LNCAP (cell line): ENCODE results near the gene B9D2.

Experiments used
- TF ChIP-seq, protein P1 (sequence below): fragments of 450-650 bp; IDR thresholded peaks from 2 replicates; pipeline ENCODE4 v1.5.1; 2017; ENCODE audit warnings: mild to moderate bottlenecking

The B9D2 gene

DNA sequence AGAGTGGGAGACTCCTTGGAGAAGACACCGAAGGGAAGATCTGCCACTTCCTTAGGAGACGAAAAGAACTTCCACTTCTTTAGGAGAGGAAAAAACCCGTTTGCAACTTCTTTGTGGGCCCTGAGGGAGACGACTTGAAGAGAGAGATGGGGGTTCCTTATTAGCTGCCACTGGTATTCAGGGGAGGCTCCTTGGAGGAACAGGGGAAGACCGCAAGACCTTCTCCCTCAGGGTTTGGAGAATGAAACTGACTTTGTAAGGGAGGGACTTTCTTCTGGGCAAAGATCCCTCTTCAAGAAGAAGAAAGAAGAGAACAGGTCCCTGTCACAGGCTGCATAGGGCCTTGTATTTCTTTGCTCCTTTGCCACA, 34.1 kb upstream of the B9D2 start:
- TF ChIP-seq, protein P1, sequence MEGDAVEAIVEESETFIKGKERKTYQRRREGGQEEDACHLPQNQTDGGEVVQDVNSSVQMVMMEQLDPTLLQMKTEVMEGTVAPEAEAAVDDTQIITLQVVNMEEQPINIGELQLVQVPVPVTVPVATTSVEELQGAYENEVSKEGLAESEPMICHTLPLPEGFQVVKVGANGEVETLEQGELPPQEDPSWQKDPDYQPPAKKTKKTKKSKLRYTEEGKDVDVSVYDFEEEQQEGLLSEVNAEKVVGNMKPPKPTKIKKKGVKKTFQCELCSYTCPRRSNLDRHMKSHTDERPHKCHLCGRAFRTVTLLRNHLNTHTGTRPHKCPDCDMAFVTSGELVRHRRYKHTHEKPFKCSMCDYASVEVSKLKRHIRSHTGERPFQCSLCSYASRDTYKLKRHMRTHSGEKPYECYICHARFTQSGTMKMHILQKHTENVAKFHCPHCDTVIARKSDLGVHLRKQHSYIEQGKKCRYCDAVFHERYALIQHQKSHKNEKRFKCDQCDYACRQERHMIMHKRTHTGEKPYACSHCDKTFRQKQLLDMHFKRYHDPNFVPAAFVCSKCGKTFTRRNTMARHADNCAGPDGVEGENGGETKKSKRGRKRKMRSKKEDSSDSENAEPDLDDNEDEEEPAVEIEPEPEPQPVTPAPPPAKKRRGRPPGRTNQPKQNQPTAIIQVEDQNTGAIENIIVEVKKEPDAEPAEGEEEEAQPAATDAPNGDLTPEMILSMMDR: no peak

DNA sequence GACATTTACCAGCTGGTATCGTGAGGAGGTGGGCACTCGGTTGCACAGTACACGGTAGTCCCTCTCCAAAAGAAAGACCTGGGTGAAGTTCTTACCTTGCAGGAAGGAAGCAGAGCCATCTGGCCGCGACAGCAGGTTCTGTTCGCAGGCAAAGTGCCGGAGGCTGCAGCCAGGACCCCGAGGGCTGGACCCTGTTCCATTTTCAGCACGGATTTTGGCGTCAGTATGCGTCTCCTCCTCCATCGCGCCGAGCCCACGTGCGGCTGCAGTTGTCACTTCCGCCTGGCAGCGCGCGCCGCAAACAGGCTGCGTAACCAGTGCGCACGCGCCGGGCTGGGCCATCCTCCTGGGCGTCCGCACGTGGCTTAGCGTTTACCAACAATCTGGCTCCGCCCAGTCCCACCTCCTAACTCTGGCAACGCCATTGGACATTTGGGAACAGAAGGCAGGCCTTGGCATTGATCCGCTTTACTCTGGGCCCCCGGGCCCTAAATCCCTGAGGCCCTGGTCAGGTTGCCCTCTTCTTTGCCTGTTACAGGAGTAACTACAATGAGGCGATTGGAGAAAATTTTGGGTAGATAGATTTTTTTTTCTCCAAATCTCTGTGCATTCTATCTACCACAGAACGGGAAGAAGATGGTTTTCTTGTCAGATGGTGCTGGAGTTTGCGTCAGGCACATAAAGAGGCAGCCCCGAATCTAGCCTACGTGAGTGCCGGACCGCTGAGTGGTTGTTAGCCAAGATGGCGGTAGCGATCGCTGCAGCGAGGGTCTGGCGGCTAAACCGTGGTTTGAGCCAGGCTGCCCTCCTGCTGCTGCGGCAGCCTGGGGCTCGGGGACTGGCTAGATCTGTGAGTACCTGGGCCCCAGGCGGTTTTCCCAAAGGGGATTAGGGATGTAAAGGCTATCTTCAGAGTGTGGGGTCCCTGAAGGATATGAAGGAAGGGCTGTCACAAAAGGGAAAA, 33.4 kb upstream of the B9D2 start, which contains the start of the genes BCKDHA and EXOSC5:
BCKDHA (plus strand) TSS at position 733 of the 964 bp plus-strand sequence; CDS start at position 743, 10 bp downstream.
EXOSC5 (minus strand) TSS at position 274 of the 964 bp plus-strand sequence; CDS start at position 243, 31 bp downstream.
- TF ChIP-seq, protein P1: no peak

DNA sequence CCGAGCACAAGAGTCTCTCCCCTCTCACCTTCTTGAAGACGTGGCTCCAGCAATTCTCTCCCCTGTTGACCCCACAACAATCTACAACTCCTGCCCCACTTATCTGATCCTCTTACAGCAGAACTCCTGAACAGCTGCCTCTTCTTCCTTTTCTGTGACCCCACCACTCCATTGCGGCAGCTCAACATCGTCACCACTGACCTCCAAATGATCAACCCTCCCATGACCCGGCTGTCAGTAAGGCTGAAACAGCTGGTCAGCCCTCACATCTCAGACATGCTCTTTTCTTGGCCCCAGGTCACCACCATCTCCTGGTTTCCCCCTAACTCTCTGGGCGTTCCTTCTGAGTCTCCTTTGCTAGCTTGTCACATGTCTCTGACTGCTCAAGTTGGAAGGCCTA, 31.4 kb upstream of the B9D2 start:
- TF ChIP-seq, protein P1: no peak

DNA sequence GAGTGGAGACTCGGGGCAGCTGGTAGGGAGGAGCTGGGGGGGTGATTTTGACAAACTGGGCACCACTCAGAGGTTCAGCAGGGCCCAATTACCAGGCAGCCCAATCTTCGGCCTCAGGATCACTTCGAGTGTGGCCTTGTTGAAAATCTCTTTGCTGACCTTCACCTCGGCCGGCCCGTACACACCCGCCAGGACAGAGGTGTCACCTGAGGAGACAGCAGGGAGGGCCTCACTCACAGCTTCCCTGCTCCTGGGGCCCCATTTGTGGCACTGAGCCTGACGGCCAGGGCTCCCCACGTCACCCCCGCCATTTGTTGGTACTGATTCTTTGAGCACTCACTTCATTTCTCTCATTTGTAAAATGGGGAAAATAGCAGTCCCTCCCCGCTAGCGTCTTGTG, 28.8 kb upstream of the B9D2 start:
- TF ChIP-seq, protein P1: no peak

DNA sequence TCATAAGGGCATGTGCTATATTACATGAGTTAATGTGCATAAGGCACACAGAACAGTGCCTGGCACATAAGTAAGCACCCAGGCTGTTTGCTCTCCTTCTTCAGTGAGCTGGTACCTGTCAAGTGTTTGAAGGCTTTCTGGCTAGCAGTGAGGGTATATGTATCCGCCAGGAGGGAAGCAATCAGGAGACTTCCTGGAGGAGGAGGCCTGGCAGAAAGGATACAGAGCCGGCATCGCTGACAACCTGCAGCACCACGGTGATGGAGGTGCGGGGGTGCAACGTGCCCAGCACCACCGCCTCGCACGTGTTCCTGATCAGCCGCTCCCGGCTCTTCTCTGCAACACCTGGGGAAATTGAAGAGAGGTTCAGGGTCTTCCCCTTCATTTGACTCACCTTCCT, 27.7 kb upstream of the B9D2 start:
- TF ChIP-seq, protein P1: no peak

DNA sequence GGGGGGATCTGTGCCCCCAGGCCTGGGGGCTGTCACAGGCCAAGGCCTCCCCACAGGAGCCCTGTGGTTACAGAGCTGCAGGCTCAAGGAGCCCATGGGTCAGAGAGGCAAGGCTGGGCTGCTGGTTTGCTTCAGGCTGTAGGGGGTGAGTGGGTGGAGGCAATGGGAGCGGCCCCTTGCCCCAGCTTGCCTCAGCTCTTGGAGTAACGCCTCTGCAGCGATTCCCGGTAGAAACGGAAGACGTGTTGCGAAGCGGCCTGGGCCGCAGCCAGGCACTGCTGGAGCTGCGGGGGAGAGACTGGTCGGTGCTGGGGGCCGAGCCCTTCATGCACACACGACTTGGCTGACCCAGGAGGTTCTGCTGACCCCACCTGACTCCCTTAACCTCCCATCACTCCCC, 22.5 kb upstream of the B9D2 start:
- TF ChIP-seq, protein P1: no peak

DNA sequence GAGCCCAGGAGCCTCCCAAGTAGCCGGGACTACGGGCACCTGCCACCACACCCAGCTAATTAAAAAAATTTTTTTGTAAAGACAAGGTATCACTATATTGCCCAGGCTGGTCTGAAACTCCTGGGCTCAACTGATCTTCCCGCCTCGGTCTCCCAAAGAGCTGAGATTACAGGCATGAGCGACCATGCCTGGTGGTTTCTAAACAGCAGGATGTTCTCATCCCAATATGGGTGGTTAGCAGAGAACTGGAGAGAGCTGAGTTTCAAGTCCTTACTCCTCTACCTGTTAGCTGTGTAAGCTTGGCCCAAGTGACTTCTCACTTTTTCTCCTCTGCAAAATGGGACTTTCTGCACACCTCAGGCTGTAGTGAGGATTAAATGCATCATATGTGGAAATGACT, 20.4 kb upstream of the B9D2 start:
- TF ChIP-seq, protein P1: no peak
